ENCODE data around the gene HID1.
"Not testable (repeated sequence)": the region's sequence is repeated elsewhere in the genome, so short reads cannot be mapped to it uniquely, and the experiment has no call there.

HID1 gene

GRCh38 chr17:75001915-75002843 is 29.6 kb upstream of the HID1 start:
- in situ Hi-C loops (cut with MboI; ENCODE audit: low sequenced_read_pairs) = no loop called here

- in situ Hi-C loops (cut with MboI; ENCODE audit: low sequenced_read_pairs) = no loop called here
Observed at GRCh38 chr17:74999523-74999922, 27.0 kb upstream of the HID1 start.

DNA sequence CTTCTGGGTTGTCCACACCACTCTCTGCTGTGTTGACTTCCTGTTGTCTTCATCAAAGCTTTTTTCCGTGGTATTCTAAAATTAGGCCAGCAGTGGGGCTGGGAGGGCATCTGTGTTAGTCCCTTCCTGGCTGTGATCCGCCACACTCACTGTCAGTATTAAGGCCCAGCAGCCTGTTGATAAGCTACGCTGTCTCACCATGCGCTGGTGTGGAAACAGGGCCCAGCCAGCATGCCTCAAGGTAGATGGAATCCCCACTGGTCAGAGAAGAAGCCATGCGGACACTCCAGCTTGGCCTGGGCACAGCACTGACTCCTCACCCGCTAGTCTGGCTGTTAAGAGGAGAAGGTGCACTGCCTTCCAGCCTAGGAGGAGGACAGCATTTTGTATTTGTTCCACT is 26.2 kb upstream of the HID1 start:
- in situ Hi-C loops (cut with MboI; ENCODE audit: low sequenced_read_pairs) = no loop called here

DNA sequence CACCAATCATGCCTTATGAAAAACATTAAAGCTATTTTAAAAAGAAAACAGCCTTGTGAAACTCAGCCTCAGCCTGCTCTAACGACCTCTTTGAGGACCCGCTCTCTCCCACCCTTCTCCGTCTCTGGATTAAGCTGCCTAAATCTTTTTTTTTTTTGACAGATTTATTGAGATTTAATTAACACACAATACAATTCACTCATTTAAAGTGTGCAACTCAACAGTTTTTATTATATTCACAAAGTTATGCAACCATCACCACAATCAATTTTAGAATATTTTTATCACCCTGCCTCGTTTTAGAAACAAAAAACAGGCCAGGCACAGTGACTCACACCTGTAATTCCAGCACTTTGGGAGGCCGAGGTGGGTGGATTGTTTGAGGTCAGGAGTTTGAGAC is 23.3 kb upstream of the HID1 start:
- in situ Hi-C loops (cut with MboI; ENCODE audit: low sequenced_read_pairs) = no loop called here

GRCh38 chr17:74994440-74994839 is 21.9 kb upstream of the HID1 start:
- in situ Hi-C loops (cut with MboI; ENCODE audit: low sequenced_read_pairs) = no loop called here

GRCh38 chr17:74992223-74992622 is 19.7 kb upstream of the HID1 start:
- in situ Hi-C loops (cut with MboI; ENCODE audit: low sequenced_read_pairs) = no loop called here

DNA sequence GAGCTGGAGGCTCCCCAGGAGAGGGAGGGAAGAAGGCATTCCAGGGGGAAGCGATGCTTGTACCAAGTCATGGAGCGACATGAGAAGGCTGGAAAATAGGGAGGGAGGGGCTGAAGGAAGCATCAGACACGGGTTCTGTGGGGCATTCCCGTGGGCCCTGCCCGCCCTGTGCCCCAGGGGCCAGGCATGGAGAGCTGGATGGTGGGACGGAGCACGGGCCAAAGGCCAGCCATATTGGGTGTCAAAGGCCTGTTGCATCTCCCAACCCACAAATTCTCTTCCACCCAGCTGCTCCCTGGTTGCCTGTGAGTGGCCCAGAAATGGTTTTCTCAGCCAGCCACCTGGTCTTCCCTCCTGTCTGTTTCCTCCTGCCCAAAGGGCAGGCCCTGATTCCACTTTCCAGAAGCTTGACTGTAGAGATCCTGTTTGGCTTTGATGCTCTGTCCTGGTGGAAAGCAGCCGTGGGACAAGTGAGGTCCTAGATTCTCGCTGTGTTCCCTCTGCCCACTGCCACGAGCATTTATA is 18.1 kb upstream of the HID1 start:
- in situ Hi-C loops (cut with MboI; ENCODE audit: low sequenced_read_pairs) = no loop called here

GRCh38 chr17:74987909-74988711 is 15.6 kb upstream of the HID1 start:
- in situ Hi-C loops (cut with MboI; ENCODE audit: low sequenced_read_pairs) = no loop called here

DNA sequence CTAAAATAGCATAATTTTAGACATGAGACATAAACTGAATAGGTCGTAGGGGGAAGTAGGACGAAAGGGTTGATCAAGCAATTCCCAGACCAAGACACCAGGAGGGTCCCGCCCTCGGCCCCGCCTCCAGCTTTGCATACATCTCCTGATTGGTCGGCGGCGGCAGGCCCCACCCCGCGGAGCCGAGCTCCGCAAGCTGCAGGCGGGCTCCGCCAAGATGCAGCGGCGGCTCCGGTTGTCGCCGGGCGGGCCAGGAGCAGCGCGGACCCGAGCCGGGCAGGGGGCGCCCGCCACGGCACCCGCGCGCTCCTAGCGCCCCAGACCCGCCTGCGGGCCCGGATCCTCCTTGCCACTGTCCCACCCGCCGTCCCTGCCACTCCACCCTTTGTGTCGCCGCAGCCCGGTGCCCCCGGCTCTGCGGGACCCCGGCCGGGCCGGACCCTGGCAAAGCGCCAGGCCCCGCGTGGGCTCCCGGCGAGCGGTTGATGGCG is 14.9 kb upstream of the HID1 start, which contains the start of gene CDR2L:
Gene CDR2L (plus strand): TSS at position 215 of the 491 bp plus-strand sequence. CDS start 412 bp downstream, outside the sequence.
- in situ Hi-C loops (cut with MboI; ENCODE audit: low sequenced_read_pairs) = no loop called here

- in situ Hi-C loops (cut with MboI; ENCODE audit: low sequenced_read_pairs) = no loop called here
Observed at GRCh38 chr17:74986206-74986576, 13.6 kb upstream of the HID1 start.

DNA sequence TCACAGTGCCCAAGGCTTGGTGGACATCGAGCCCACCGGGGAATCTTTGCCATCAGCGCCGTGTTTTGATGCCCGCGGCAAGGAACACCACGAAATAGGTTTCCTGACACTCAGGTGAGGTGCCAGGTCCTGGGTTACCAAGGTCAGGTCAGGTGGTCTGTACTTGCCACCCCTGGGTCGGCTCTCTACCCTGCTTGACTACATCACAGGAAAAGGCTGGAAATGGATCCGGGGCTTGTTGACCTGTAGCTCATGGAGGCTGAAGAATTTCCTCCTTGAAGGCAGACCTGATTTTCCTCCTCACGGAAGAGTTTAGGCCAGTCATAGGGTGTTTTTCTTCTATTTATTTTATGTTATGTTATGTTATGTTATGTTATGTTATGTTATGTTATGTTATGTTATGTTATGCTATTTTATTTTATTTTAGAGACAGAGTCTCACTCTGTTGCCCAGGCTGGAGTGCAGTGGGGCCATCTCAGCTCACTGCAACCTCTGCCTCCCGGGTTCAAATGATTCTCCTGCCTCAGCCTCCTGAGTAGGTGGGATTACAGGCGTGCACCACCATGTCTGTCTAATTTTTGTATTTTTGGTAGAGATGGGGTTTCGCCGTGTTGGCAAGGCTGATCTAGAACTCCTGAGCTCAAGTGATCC is 10.2 kb upstream of the HID1 start:
- in situ Hi-C loops (cut with MboI; ENCODE audit: low sequenced_read_pairs) = not testable (repeated sequence)

- in situ Hi-C loops (cut with MboI; ENCODE audit: low sequenced_read_pairs) = no loop called here
Observed at GRCh38 chr17:74981979-74982662, 9.6 kb upstream of the HID1 start.

DNA sequence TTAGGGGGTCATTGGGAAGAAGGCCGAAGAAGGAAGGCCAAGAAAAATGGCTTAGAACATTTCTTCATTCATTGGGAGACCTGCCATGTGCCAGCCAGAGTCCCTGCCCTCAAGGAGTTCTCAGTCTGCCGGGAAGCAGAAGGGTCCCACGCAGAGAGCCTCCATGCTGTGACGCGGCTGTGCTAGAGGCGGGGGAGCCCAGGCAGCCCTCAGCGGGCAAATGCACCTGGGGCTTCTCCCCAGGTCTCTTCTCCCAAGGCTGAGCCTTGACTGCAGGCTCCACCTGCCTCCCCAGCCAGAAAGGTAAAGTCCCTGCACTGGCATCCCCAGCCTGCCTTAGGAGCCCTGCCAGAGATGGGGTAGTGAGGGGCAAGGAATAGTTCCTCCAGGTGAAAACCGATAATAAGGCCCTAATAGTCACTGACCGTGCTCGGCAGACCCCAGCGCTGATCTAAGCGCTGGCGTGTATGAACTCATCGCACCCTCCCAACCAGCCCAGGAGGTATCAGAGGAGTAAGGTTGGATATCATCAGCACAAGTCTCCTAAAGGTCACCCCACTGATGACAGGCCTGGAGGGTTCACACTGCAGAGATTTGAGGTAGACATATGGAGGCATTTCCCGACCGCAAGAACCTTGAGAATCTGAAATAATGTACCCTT is 8.9 kb upstream of the HID1 start:
- in situ Hi-C loops (cut with MboI; ENCODE audit: low sequenced_read_pairs) = no loop called here

GRCh38 chr17:74979408-74980146 is 7.0 kb upstream of the HID1 start:
- in situ Hi-C loops (cut with MboI; ENCODE audit: low sequenced_read_pairs) = no loop called here

DNA sequence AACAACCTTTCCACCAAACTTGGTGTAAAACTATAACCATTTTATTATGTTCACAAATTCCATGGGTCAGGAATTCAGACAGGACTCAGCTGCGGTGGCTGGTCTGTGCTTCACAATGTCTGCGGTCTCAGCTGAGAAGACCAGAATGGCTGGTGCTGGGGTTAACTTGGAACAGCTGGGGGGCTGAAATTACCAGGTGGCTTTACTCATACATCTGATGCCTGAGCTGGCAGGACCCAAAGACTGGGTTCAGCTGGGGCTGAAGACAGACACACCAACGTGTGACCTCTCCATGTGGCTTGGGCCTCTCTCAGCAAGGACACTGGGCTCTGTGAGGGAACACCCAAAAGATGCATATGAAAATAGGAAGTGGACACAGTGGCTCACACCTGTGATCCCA is 5.7 kb upstream of the HID1 start:
- in situ Hi-C loops (cut with MboI; ENCODE audit: low sequenced_read_pairs) = no loop called here

DNA sequence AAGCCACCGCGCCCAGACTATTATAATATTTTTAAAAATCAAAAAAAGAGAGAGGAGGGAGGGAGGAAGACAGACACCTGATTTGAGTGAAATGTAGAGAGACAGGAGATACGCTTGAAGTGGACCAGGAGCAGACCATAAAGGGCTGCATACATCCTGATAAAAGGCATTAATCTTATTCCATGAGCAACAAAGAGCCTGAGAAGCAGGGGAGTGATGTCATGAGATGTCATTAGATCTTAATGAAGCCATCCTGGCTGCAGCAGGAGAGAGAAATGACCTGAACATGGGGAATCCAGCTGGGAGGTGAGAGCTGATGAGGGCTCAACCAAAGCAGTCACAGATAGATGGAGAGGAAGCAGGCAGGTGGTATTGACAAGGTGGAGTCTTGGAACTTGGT is 5.2 kb upstream of the HID1 start:
- in situ Hi-C loops (cut with MboI; ENCODE audit: low sequenced_read_pairs) = no loop called here

DNA sequence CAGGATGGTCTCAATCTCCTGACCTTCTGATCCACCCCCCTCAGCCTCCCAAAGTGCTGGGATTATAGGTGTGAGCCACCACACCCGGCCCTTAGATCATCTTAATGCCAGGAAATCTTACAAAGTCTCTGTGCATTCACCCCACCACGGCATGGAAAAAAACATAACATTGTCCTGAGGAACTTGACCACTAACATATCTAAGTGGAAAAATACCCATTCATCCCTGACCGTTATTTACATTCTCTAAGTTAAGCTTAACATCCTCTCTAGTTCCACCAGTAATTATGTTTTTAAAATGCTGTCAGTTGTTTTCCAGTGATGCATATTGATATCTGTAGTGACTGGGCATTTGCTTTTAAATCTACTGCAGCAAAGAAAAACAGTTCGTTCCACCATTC is 3.4 kb upstream of the HID1 start:
- in situ Hi-C loops (cut with MboI; ENCODE audit: low sequenced_read_pairs) = no loop called here

GRCh38 chr17:74972973-74973328 is 392 bp upstream of the HID1 start:
- in situ Hi-C loops (cut with MboI; ENCODE audit: low sequenced_read_pairs) = no loop called here

DNA sequence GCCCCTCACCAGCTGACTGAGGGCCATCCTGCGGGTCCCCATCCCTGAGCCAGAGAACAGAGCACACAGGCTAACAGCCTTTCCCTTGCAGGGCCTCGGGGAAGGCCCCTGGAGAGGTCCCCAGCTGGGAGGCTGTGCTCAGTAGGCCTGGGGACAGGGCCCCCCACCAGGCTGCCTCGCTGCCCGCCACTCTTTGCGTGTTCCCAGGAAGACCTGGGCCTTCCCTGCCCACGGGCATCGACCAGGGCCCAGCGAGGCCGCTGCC is 785 bp downstream of the HID1 start:
- in situ Hi-C loops (cut with MboI; ENCODE audit: low sequenced_read_pairs) = no loop called here
